Astrocyte of the spinal cord (primary cell): ENCODE measurements around the gene KCNQ4.

Source experiments
- DNase-seq: peaks from one replicate; pipeline ENCODE4 v3.0.0; 2011; ENCODE audit warnings: low read depth, low spot score
- H3K4me3 ChIP-seq: 2 replicates; pipeline ENCODE4 v1.5.1; 2011; ENCODE audit warnings: low read depth, mild to moderate bottlenecking, low read length, moderate library complexity
- CTCF ChIP-seq: IDR thresholded peaks from 2 replicates; pipeline ENCODE4 v1.5.1; 2012; ENCODE audit warnings: low read depth, mild to moderate bottlenecking, low read length, inconsistent platforms
- in situ Hi-C: cut with HindIII; loops from 2 replicates; pipeline ENCODE4 v1.10.0; 2017; ENCODE audit warnings: low sequenced_read_pairs

The KCNQ4 gene

GRCh38 chr1:40769815-40770214 lies 13.8 kb upstream of the KCNQ4 start:
- no peak overlapping the region for H3K4me3 ChIP-seq
- DNase-seq = no peak
- TF ChIP-seq CTCF = peak; percentile 30
- in situ Hi-C loops = no loop called here

- in situ Hi-C loops = no loop called here
- no peak overlapping the region for H3K4me3 ChIP-seq
- no peak for DNase-seq
- TF ChIP-seq CTCF = peak; percentile 11
Measured at GRCh38 chr1:40770296-40771070, 13.1 kb upstream of the KCNQ4 start.

- in situ Hi-C loops = no loop called here
- DNase-seq = no peak
- no peak for TF ChIP-seq CTCF
- H3K4me3 ChIP-seq = no peak overlapping the region
Measured at GRCh38 chr1:40772146-40772955, 11.2 kb upstream of the KCNQ4 start.

DNA sequence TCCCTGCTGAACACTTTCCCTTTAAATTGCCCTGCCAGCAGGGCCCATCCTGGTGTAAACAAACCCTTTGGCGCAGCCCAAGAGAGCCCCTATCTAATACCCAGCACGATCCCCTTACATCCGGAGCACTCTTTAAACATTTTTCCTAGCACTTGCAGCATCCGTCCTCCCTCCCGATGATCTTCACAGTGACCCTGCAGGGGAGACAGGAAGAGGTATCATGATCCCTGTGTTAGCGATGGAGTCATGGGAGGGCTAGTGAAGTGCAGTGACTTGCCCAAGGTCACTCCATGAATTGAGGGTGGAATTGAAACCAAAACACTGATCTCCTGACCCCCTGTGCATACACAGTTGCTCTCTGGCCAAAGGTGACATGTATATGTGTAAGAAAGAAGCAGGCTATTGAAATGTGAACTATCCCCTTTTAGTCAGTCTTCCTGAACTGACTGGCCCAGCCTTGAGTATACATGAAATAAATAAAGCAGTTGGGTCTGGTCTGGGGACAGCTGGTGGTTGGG lies 9.8 kb upstream of the KCNQ4 start:
- in situ Hi-C loops = no loop called here
- no peak for TF ChIP-seq CTCF
- no peak for DNase-seq

GRCh38 chr1:40774266-40774998 lies 9.2 kb upstream of the KCNQ4 start:
- peak; percentile 17 for DNase-seq
- TF ChIP-seq CTCF = peak; percentile 88
- H3K4me3 ChIP-seq = no peak overlapping the region
- in situ Hi-C loops = no loop called here

More for the DNA sequence above, 9.8 kb upstream of the KCNQ4 start:
- no peak overlapping the region for H3K4me3 ChIP-seq
